ENCODE results near the gene METTL1. TPM values are rescaled to one million over a fixed set of nuclear protein-coding genes. Genes with fewer than 3 reads are reported as not detected.
A peak's percentile ranks its signal among the peaks of the same experiment; 100 is the strongest.

The METTL1 gene
- total and polyA plus RNA-seq, 2 experiments from 2014 or later = 18.9 to 39.5 TPM

DNA sequence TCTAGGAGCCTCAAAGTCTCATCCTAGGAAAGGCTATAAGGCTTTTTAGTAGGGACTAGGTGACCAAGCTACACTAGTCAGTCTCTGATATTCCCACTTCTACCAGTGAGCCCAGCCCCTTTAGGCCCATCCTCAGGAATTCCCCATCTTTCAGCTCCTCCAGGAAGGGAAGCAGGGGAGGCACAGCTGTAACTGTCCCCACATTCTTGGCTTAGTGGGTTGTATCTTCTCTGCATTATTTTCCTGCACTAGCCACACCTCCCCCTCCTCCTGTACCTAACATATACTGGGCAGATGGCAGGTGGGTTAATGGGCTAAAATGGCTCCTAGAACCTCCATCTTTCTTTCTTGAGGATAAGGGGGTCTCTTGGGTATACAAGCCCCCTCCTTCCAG, 4.6 kb downstream of the METTL1 start (continued):
- TF ChIP-seq, protein P1, sequence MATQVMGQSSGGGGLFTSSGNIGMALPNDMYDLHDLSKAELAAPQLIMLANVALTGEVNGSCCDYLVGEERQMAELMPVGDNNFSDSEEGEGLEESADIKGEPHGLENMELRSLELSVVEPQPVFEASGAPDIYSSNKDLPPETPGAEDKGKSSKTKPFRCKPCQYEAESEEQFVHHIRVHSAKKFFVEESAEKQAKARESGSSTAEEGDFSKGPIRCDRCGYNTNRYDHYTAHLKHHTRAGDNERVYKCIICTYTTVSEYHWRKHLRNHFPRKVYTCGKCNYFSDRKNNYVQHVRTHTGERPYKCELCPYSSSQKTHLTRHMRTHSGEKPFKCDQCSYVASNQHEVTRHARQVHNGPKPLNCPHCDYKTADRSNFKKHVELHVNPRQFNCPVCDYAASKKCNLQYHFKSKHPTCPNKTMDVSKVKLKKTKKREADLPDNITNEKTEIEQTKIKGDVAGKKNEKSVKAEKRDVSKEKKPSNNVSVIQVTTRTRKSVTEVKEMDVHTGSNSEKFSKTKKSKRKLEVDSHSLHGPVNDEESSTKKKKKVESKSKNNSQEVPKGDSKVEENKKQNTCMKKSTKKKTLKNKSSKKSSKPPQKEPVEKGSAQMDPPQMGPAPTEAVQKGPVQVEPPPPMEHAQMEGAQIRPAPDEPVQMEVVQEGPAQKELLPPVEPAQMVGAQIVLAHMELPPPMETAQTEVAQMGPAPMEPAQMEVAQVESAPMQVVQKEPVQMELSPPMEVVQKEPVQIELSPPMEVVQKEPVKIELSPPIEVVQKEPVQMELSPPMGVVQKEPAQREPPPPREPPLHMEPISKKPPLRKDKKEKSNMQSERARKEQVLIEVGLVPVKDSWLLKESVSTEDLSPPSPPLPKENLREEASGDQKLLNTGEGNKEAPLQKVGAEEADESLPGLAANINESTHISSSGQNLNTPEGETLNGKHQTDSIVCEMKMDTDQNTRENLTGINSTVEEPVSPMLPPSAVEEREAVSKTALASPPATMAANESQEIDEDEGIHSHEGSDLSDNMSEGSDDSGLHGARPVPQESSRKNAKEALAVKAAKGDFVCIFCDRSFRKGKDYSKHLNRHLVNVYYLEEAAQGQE (IDR thresholded peaks at IDR 0.05; ENCODE audit: unreplicated experiment) = no peak
- TF ChIP-seq EZH2 (IDR thresholded peaks at IDR 0.05; ENCODE audit: low read depth, unreplicated experiment) = no peak
- TF ChIP-seq POLR2AphosphoS5 (IDR thresholded peaks at IDR 0.05; ENCODE audit: low read depth) = no peak
- no peak for TF ChIP-seq ZNF331 (CRISPR knock-in tag; IDR thresholded peaks at IDR 0.05; ENCODE audit: low read depth)

DNA sequence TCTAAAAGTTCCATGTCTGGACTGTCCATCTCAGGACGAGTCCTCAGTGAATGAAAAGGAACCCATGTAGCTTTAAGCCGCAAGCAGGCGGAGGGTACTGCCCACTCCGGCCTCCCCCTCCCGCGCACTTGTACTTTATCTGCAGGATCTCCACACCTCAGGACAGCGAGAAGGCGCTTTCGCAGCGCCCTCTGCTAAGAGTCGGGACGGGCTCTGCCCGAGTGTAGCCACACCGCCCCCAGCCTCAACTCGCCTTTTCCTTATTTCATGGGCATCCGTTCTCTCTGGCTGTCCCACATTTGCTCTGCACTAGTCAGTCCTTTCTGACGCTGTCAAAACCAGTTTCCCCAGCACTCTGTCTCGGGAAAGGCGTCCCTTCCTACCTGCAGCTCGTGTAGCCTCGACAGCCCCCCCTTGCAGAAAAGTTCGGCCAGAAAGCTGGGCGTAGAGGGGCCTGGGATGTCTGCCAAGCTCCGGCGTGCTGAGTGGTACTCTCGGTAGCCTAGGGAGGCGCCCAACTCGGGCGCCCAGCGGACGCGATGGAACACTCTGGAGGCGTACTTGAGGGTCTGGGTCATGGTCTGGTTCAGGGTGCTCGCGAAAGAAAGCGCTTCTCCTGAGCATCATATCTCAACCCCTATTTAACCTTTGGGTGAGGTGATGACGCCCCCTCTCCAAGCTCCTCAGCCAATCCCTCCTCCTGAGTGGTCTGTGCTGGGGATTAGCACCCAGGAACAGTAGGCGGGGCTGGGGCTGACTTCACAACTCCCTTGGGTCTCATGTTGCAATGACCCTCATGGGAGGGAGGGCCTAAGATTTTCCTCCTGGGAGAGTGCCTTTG, 5.2 kb downstream of the METTL1 start, which contains the start of gene CYP27B1:
TSS of gene CYP27B1 (minus strand) at position 615 of the 841 bp plus-strand sequence. CDS start at position 578, 37 bp downstream.
- peaks cover 39% of the 10 kb centered on the region for H3K4me1 Mint-ChIP-seq
- Histone ChIP-seq H3K27me3 (ENCODE audit: insufficient read depth) (peaks cover 63% of the 10 kb centered on the region), H3K9me2 (ENCODE audit: insufficient read depth) (no peaks in the 10 kb centered on the region), H3K36me3 (ENCODE audit: insufficient read depth) (no peaks in the 10 kb centered on the region; the same call in 1 of the 2 replicates), H4K20me1 (replicated peaks; ENCODE audit: insufficient read depth) (0 out of 2 replicates have a peak, but pooled peaks cover 7% of the 10 kb centered on the region), H3K27ac (ENCODE audit: low read depth) (no peak within 1 kb of the TSS), H3K4me3 (peak within 1 kb of the TSS; percentile 83), H3F3A (replicated peaks; ENCODE audit: low read depth) (peaks cover 11% of the 10 kb centered on the region), H3K4me1 (ENCODE audit: insufficient read depth) (peaks cover 21% of the 10 kb centered on the region; the same call in 1 of the 2 replicates), H3K4me2 (peak within 1 kb of the TSS; percentile 97), H3K79me2 (replicated peaks; ENCODE audit: insufficient read depth) (no peaks in the 10 kb centered on the region), H2AFZ (no peak within 1 kb of the TSS; the same call in 1 of the 2 replicates)
- H3K9me3 Mint-ChIP-seq = no peaks in the 10 kb centered on the region
- H3K27me3 Mint-ChIP-seq (ENCODE audit: insufficient read depth, low read depth, poor library complexity) = peaks cover 42% of the 10 kb centered on the region
- ATAC-seq (peak; percentile 54), DNase-seq (ENCODE audit: low spot score) (peak; percentile 86)
- TF ChIP-seq ZNF114 (CRISPR knock-in tag; IDR thresholded peaks at IDR 0.05) (no peak), POLR2AphosphoS5 (IDR thresholded peaks at IDR 0.05; ENCODE audit: low read depth) (peak; percentile 34; the same call in 1 of the 2 replicates), EZH2 (IDR thresholded peaks at IDR 0.05; ENCODE audit: low read depth, unreplicated experiment) (peak; percentile 30)
- H3K36me3 Mint-ChIP-seq (ENCODE audit: low read depth) = peaks cover 35% of the 10 kb centered on the region
- no peak within 1 kb of the TSS for H3K27ac Mint-ChIP-seq
- peak within 1 kb of the TSS; percentile 68 for H3K4me3 Mint-ChIP-seq

DNA sequence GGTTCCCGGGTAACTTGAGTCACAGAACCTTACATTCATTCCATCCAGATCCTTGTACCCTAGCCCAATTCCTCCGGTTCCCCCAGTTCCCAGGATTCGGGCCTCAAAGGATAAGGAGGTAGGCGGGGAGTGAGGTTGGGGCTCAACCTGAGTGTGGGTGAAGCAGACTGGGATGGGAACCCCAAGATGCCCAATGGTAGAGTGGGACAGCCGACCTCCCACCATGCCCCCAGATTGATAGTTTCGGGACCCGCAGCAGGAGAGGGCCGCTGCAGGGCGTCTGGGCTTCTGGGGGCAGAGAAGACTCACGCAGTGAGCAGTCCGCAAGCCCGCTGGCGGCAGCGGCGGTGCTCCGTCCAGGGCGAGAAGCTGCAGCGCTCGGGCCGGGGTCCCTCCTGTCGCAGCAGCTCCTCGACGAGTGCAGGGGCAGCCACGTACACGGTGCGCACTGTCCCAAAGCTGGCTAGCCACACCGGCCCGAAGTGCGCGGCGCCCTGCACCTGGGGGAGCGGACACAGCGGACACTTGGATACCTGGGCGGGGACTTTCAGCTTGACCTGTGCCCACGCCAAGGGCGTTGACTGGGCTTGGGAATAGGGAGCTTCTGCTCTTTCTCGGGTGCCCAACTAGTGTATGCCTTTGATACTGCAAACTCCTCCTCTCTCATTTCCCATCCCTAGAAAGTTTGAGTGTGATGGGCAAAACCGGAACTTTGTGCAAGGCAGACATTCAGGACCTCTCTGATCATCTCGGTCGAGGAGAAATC, 6.0 kb downstream of the METTL1 start:
- Mint-ChIP-seq H3K27ac (no peak overlapping the region), H3K27me3 (ENCODE audit: insufficient read depth, low read depth, poor library complexity) (peaks cover 46% of the 10 kb centered on the region), H3K4me3 (peak overlapping the region; percentile 68), H3K4me1 (peaks cover 36% of the 10 kb centered on the region), H3K9me3 (no peaks in the 10 kb centered on the region), H3K36me3 (ENCODE audit: low read depth) (peaks cover 29% of the 10 kb centered on the region)
- H2AFZ ChIP-seq = peak overlapping the region; percentile 95; the same call in 1 of the 2 replicates
- no peak overlapping the region for H3K27ac ChIP-seq (ENCODE audit: low read depth)
- peaks cover 21% of the 10 kb centered on the region; the same call in 1 of the 2 replicates for H3K4me1 ChIP-seq (ENCODE audit: insufficient read depth)
- H3K36me3 ChIP-seq (ENCODE audit: insufficient read depth) = no peaks in the 10 kb centered on the region; the same call in 1 of the 2 replicates
- DNase-seq (ENCODE audit: low spot score) (peak; percentile 36), ATAC-seq (peak; percentile 15)
- H4K20me1 ChIP-seq (replicated peaks; ENCODE audit: insufficient read depth) = 0 out of 2 replicates have a peak, but pooled peaks cover 7% of the 10 kb centered on the region
- TF ChIP-seq EZH2phosphoT487 (IDR thresholded peaks at IDR 0.05; ENCODE audit: unreplicated experiment) = no peak
- TF ChIP-seq, protein P1 (IDR thresholded peaks at IDR 0.05; ENCODE audit: unreplicated experiment) = no peak
- no peak for TF ChIP-seq JUNB (IDR thresholded peaks at IDR 0.05; ENCODE audit: unreplicated experiment)
- peak; percentile 84 for TF ChIP-seq EZH2 (IDR thresholded peaks at IDR 0.05; ENCODE audit: low read depth, unreplicated experiment)
- no peaks in the 10 kb centered on the region for H3K9me2 ChIP-seq (ENCODE audit: insufficient read depth)
- peaks cover 11% of the 10 kb centered on the region for H3F3A ChIP-seq (replicated peaks; ENCODE audit: low read depth)
- no peaks in the 10 kb centered on the region for H3K79me2 ChIP-seq (replicated peaks; ENCODE audit: insufficient read depth)
- peaks cover 71% of the 10 kb centered on the region for H3K27me3 ChIP-seq (ENCODE audit: insufficient read depth)
- peak overlapping the region; percentile 83 for H3K4me3 ChIP-seq
- H3K4me2 ChIP-seq = peak overlapping the region; percentile 97
